H7 (cell line): ENCODE data around the gene AKAP8L. TPM values are rescaled to one million over a fixed set of nuclear protein-coding genes. Genes with fewer than 3 reads are reported as not detected.

Experiments used
- DNase-seq: peaks from one replicate; pipeline ENCODE4 v3.0.0; 2012
- H3K27me3 ChIP-seq: 2 replicates; pipeline ENCODE4 v1.6.0; 2011; ENCODE audit warnings: mild to moderate bottlenecking, low read length; ENCODE audit not compliant: control insufficient read depth, insufficient read depth
- H3K36me3 ChIP-seq: replicated peaks from 2 replicates; pipeline ENCODE4 v1.5.1; 2011; ENCODE audit warnings: low read length; ENCODE audit not compliant: control insufficient read depth, insufficient read depth
- H3K4me3 ChIP-seq: 2 replicates; pipeline ENCODE4 v1.5.1; 2011; ENCODE audit warnings: low read depth, mild to moderate bottlenecking, control low read depth, low read length, moderate library complexity; ENCODE audit not compliant: insufficient read depth
- total RNA-seq: library from RNA; depleted of rRNA; stranded (reverse); fragments of >200 nt; shearing (Covaris generic); gene quantifications from 2 replicates; pipeline ENCODE4 v1.2.3, GENCODE V29; 2014

Gene AKAP8L
- total RNA-seq, 1 experiment from 2014 or later = 115 TPM

- Histone ChIP-seq H3K36me3 (peaks cover 3% of the 10 kb centered on the region), H3K27me3 (no peaks in the 10 kb centered on the region), H3K4me3 (peak overlapping the region; percentile 83)
- no peak for DNase-seq
These were observed 12.7 kb upstream of the AKAP8L start for GRCh38 chr19:15431396-15432017.

GRCh38 chr19:15430526-15431120 lies 11.8 kb upstream of the AKAP8L start:
- no peak for DNase-seq
- H3K27me3 ChIP-seq = no peaks in the 10 kb centered on the region
- peaks cover 9% of the 10 kb centered on the region for H3K36me3 ChIP-seq
- no peak overlapping the region for H3K4me3 ChIP-seq

GRCh38 chr19:15429825-15430467 lies 11.2 kb upstream of the AKAP8L start:
- peaks cover 9% of the 10 kb centered on the region for H3K36me3 ChIP-seq
- no peak overlapping the region for H3K4me3 ChIP-seq
- DNase-seq = no peak
- H3K27me3 ChIP-seq = no peaks in the 10 kb centered on the region

GRCh38 chr19:15428956-15429824 lies 10.4 kb upstream of the AKAP8L start:
- DNase-seq = no peak
- peaks cover 11% of the 10 kb centered on the region for H3K36me3 ChIP-seq
- no peak overlapping the region for H3K4me3 ChIP-seq
- no peaks in the 10 kb centered on the region for H3K27me3 ChIP-seq

- Histone ChIP-seq H3K4me3 (no peak overlapping the region), H3K36me3 (peaks cover 18% of the 10 kb centered on the region), H3K27me3 (no peaks in the 10 kb centered on the region)
- DNase-seq = no peak
These were observed 9.2 kb upstream of the AKAP8L start for GRCh38 chr19:15427991-15428471.

- H3K36me3 ChIP-seq = peaks cover 19% of the 10 kb centered on the region
- no peak for DNase-seq
- H3K4me3 ChIP-seq = no peak overlapping the region
- no peaks in the 10 kb centered on the region for H3K27me3 ChIP-seq
These were observed 8.5 kb upstream of the AKAP8L start for GRCh38 chr19:15427350-15427700.

GRCh38 chr19:15426485-15427349 lies 7.9 kb upstream of the AKAP8L start:
- no peak for DNase-seq
- Histone ChIP-seq H3K27me3 (no peaks in the 10 kb centered on the region), H3K36me3 (peaks cover 19% of the 10 kb centered on the region), H3K4me3 (no peak overlapping the region)

- DNase-seq = no peak
- no peak overlapping the region for H3K4me3 ChIP-seq
- peaks cover 19% of the 10 kb centered on the region for H3K36me3 ChIP-seq
- no peaks in the 10 kb centered on the region for H3K27me3 ChIP-seq
These were observed 6.6 kb upstream of the AKAP8L start for GRCh38 chr19:15425321-15425950.

- Histone ChIP-seq H3K4me3 (no peak overlapping the region), H3K36me3 (peaks cover 19% of the 10 kb centered on the region), H3K27me3 (no peaks in the 10 kb centered on the region)
- no peak for DNase-seq
These were observed 6.0 kb upstream of the AKAP8L start for GRCh38 chr19:15424692-15425272.

- H3K4me3 ChIP-seq = no peak overlapping the region
- no peak for DNase-seq
- no peaks in the 10 kb centered on the region for H3K27me3 ChIP-seq
- peaks cover 19% of the 10 kb centered on the region for H3K36me3 ChIP-seq
These were observed 5.3 kb upstream of the AKAP8L start for GRCh38 chr19:15424121-15424520.

GRCh38 chr19:15423130-15423529 lies 4.3 kb upstream of the AKAP8L start:
- no peak overlapping the region for H3K4me3 ChIP-seq
- no peak for DNase-seq
- peaks cover 19% of the 10 kb centered on the region for H3K36me3 ChIP-seq
- H3K27me3 ChIP-seq = no peaks in the 10 kb centered on the region

- peaks cover 19% of the 10 kb centered on the region for H3K36me3 ChIP-seq
- H3K27me3 ChIP-seq = no peaks in the 10 kb centered on the region
These were observed 3.7 kb upstream of the AKAP8L start for GRCh38 chr19:15422296-15423075.

More at GRCh38 chr19:15422296-15423075, 3.7 kb upstream of the AKAP8L start:
- DNase-seq = no peak
- no peak overlapping the region for H3K4me3 ChIP-seq
